Measurements from ENCODE around the gene ABLIM3. TPM values are rescaled to one million over a fixed set of nuclear protein-coding genes. Genes with fewer than 3 reads are reported as not detected.

The ABLIM3 gene
- total and polyA plus RNA-seq, 2 of the 13 experiments (the other 11 are each of a cell fraction or from before 2014, with no cell fraction given): 0.53 to 6.3 TPM

DNA sequence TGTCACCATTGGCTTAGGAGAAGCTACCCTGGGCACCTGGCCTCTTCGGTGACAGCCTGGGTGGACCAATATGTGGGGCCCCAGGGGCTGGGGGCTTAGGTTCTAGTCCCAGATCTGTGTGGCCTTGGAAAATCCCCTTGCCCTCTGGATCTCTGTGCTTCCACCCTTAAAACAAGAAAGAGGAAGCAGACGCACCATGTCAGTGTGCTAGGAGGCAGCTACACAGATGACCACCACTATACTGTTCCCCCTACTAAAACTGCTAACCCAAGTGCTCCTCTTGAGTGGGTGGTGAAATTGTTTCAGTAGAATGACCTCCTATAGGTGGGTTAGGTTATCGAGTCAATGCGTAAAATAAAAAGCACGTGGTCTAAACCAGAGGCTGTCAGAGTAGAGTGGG is 161.3 kb downstream of the ABLIM3 start:
- POLR2A ChIA-PET: no interaction called here
- ATAC-seq (no peak), DNase-seq (ENCODE audit: low spot score) (no peak), FAIRE-seq (no peak)
- Histone ChIP-seq H3K9me3 (ENCODE audit: low read length) (no peaks in the 10 kb centered on the region), H3K4me3 (replicated peaks in 1 of 3; ENCODE audit: insufficient read depth in 1 of 3, low read depth in 2 of 3, low read length in 3 of 3) (no peak overlapping the region), H3K27me3 (ENCODE audit: control insufficient read depth in 1 of 2, insufficient read depth in 2 of 2, low read length in 2 of 2) (no peaks in the 10 kb centered on the region), H3K36me3 (replicated peaks in 1 of 2; ENCODE audit: control insufficient read depth in 1 of 2, insufficient read depth in 2 of 2, low read length in 2 of 2) (no peaks in the 10 kb centered on the region), H3K79me2 (ENCODE audit: insufficient read depth, low read length) (no peaks in the 10 kb centered on the region), H3K27ac (ENCODE audit: extremely low read length, insufficient read depth, low read length) (no peak overlapping the region), H3K4me2 (ENCODE audit: low read depth, low read length) (no peak overlapping the region), H3K9ac (ENCODE audit: insufficient read depth, low read depth, low read length) (no peak overlapping the region), H4K20me1 (ENCODE audit: insufficient read depth, low read length) (no peaks in the 10 kb centered on the region), H3K4me1 (ENCODE audit: insufficient read depth, low read length) (peaks cover 27% of the 10 kb centered on the region), H2AFZ (ENCODE audit: low read length) (no peak overlapping the region)
- intact Hi-C loops (cut with micrococcal nuclease; ENCODE audit: unreplicated experiment) (no loop called here), in situ Hi-C loops (cut with HindIII; ENCODE audit: extremely low pct_ligation_motif_present, low pct_unique_long_range_greater_than_20kb) (no loop called here)
- BruUV-seq (replicated peaks): no TSS peak
- CTCF ChIA-PET (ENCODE audit: low intra/inter-chr PET ratio, low total read pairs): no interaction called here
- TF ChIP-seq ZNF121 (CRISPR knock-in tag; IDR thresholded peaks at IDR 0.05) (no peak), FOSL2 (CRISPR knock-in tag; IDR thresholded peaks at IDR 0.05) (no peak), LCORL (IDR thresholded peaks at IDR 0.05) (no peak), LCORL (CRISPR knock-in tag; IDR thresholded peaks at IDR 0.05) (no peak), TEF (CRISPR knock-in tag; IDR thresholded peaks at IDR 0.05) (no peak), NR1H2 (CRISPR knock-in tag; IDR thresholded peaks at IDR 0.05; ENCODE audit: borderline replicate concordance, low read depth) (no peak), AGO1 (IDR thresholded peaks at IDR 0.05; ENCODE audit: low read depth, low read length, poor library complexity, severe bottlenecking) (no peak), ZMAT3 (CRISPR knock-in tag; conservative IDR thresholded peaks at IDR 0.05) (no peak), CENPX (CRISPR knock-in tag; IDR thresholded peaks at IDR 0.05) (no peak), TOE1 (CRISPR knock-in tag; IDR thresholded peaks at IDR 0.05) (no peak), SP4 (CRISPR knock-in tag; IDR thresholded peaks at IDR 0.05) (no peak)
- 81% methylated on average over 4 of the region's 5 CpGs for WGBS (ENCODE audit: low lambda C conversion rate)
